ENCODE data around the gene CLDN6. TPM values are rescaled to one million over a fixed set of nuclear protein-coding genes. Genes with fewer than 3 reads are reported as not detected.

Gene CLDN6
- total and polyA plus RNA-seq, 12 donors: 0.46 to 0.47 TPM; not detected in 10

- intact Hi-C loops (cut with DNase I): no loop called here
- Histone ChIP-seq H3K27me3 (peaks cover 33% of the 10 kb centered on the region), H3K27ac (peak overlapping the region in 4 of 5 donors; percentile 19 to 77 (median 34)), H3K9me3 (replicated peaks in 1 of 3) (no peaks in the 10 kb centered on the region), H3K4me3 (peak overlapping the region; percentile 22 to 93 (median 76)), H3K4me1 (replicated peaks in 1 of 2) (peaks cover 8 to 24% of the 10 kb centered on the region in 2 donors), H3K36me3 (replicated peaks in 1 of 2) (no peaks in the 10 kb centered on the region)
- DNase-seq: peak; percentile 76 to 84 (median 82)
- TF ChIP-seq POLR2A (IDR thresholded peaks at IDR 0.05) (peak in 1 of 2 donors; percentile 44), CTCF (IDR thresholded peaks at IDR 0.05) (peak; percentile 31 to 56 (median 48))
- WGBS, 4 donors: 1 to 10% (median 2%) methylated on average over 8 to 83 of the region's 83 CpGs
These were observed 48.1 kb downstream of the CLDN6 start for GRCh38 chr16:2969545-2970521.

GRCh38 chr16:2968738-2969544 is 49.0 kb downstream of the CLDN6 start, which contains the start of gene PAQR4:
Gene PAQR4, plus strand, starts transcription at chr16:2969348. Its CDS starts 327 bp downstream, at chr16:2969675.
- H3K4me1 ChIP-seq (replicated peaks in 1 of 2): peaks cover 17 to 33% of the 10 kb centered on the region in 2 donors
- peaks cover 42% of the 10 kb centered on the region for H3K27me3 ChIP-seq
- TF ChIP-seq CTCF (IDR thresholded peaks at IDR 0.05) (peak in 1 of 6 experiments; percentile 7), POLR2A (IDR thresholded peaks at IDR 0.05) (peak in 1 of 2 donors; percentile 60)
- intact Hi-C loops (cut with DNase I): no loop called here
- WGBS, 4 donors: 0 to 2% (median 2%) methylated on average over 2 to 98 of the region's 98 CpGs; no CpG with 5 or more reads in 1 of the 4 donors
- H3K36me3 ChIP-seq (replicated peaks in 1 of 2): no peaks in the 10 kb centered on the region
- H3K27ac ChIP-seq: peak within 1 kb of the TSS in 4 of 5 donors; percentile 19 to 77 (median 34)
- peak; percentile 81 to 92 (median 85) for DNase-seq
- peak within 1 kb of the TSS; percentile 22 to 93 (median 76) for H3K4me3 ChIP-seq
- no peaks in the 10 kb centered on the region for H3K9me3 ChIP-seq (replicated peaks in 1 of 3)

GRCh38 chr16:2968368-2968737 is 49.6 kb downstream of the CLDN6 start:
- Histone ChIP-seq H3K36me3 (replicated peaks in 1 of 2) (no peaks in the 10 kb centered on the region), H3K4me3 (peak overlapping the region in 1 of 4 donors; percentile 93), H3K27me3 (peaks cover 48% of the 10 kb centered on the region), H3K4me1 (replicated peaks in 1 of 2) (peaks cover 23 to 39% of the 10 kb centered on the region in 2 donors), H3K9me3 (replicated peaks in 1 of 3) (no peaks in the 10 kb centered on the region), H3K27ac (no peak overlapping the region)
- no peak for DNase-seq
- intact Hi-C loops (cut with DNase I): no loop called here
- 28 to 41% (median 33%) methylated on average over 14 to 18 of the region's 18 CpGs for WGBS, 4 donors
- no peak for TF ChIP-seq CTCF (IDR thresholded peaks at IDR 0.05)
- TF ChIP-seq POLR2A (IDR thresholded peaks at IDR 0.05): no peak

Data from adrenal gland (tissue), 12 donors.